Common myeloid progenitor, CD34-positive (primary cell): ENCODE data around the gene B4GALT6.

Source experiments
- CTCF ChIA-PET: fragments of 350-600 bp; sonication (Branson Sonifier 250); formaldehyde crosslinking; loops from one replicate; lab custom pipeline; 2021; ENCODE audit warnings: antibody characterized with exemption; lab: Charles Lee
- POLR2A ChIA-PET: fragments of 350-600 bp; sonication (Branson Sonifier 250); formaldehyde crosslinking; loops from one replicate; lab custom pipeline; 2021; ENCODE audit warnings: antibody characterized with exemption; lab: Charles Lee
- DNase-seq, 3 donors: peaks; one replicate each; pipeline versions ENCODE4 v3.0.0 to v3.0.0-alpha.2; 2013
- H3K27ac ChIP-seq, 2 experiments: 1 replicate in 1 of 2; 2 replicates in 1 of 2; pipeline ENCODE4 v1.7.0; 2013; ENCODE audit warnings: inconsistent platforms in 2 of 2, low read length in 2 of 2, mild to moderate bottlenecking in 2 of 2, low read depth in 1 of 2, moderate library complexity in 1 of 2; ENCODE audit not compliant: severe bottlenecking in 2 of 2, insufficient read depth in 1 of 2, poor library complexity in 1 of 2
- H3K27me3 ChIP-seq, 5 experiments: replicated peaks in 2 of 5; 1 replicate in 3 of 5; 2 replicates in 2 of 5; pipeline versions ENCODE4 v1.6.1 to v1.7.0; 2013; ENCODE audit warnings: low read length in 4 of 5, mild to moderate bottlenecking in 2 of 5, moderate library complexity in 2 of 5, inconsistent platforms in 1 of 5; ENCODE audit not compliant: insufficient read depth in 5 of 5, control insufficient read depth in 4 of 5
- H3K36me3 ChIP-seq, 4 experiments: 1 replicate in 2 of 4; 2 replicates in 2 of 4; pipeline versions ENCODE4 v1.6.1 to v1.7.0; 2013; ENCODE audit warnings: low read length in 3 of 4, control low read depth in 1 of 4, mild to moderate bottlenecking in 1 of 4; ENCODE audit not compliant: control insufficient read depth in 4 of 4, insufficient read depth in 4 of 4
- H3K4me1 ChIP-seq, 4 experiments: 1 replicate in 3 of 4; 2 replicates in 1 of 4; pipeline versions ENCODE4 v1.6.1 to v1.7.1; 2013; ENCODE audit warnings: low read length in 3 of 4, mild to moderate bottlenecking in 3 of 4, control low read depth in 1 of 4, inconsistent platforms in 1 of 4, moderate library complexity in 1 of 4; ENCODE audit not compliant: control insufficient read depth in 4 of 4, insufficient read depth in 4 of 4; ENCODE audit errors: control extremely low read depth in 1 of 4
- H3K4me3 ChIP-seq, 7 experiments: 1 replicate in 4 of 7; 2 replicates in 3 of 7; pipeline versions ENCODE4 v1.5.1 to v1.7.0; 2013; ENCODE audit warnings: mild to moderate bottlenecking in 7 of 7, low read length in 6 of 7, moderate library complexity in 6 of 7, inconsistent platforms in 2 of 7, low read depth in 2 of 7, control low read depth in 1 of 7; ENCODE audit not compliant: insufficient read depth in 4 of 7, control insufficient read depth in 1 of 7; ENCODE audit errors: extremely low read depth in 1 of 7
- H3K9me3 ChIP-seq, 5 experiments: 1 replicate in 4 of 5; 2 replicates in 1 of 5; pipeline versions ENCODE4 v1.6.1 to v1.7.1; 2013; ENCODE audit warnings: low read length in 4 of 5, mild to moderate bottlenecking in 2 of 5, inconsistent platforms in 1 of 5, low read depth in 1 of 5, moderate library complexity in 1 of 5; ENCODE audit not compliant: control insufficient read depth in 4 of 5, insufficient read depth in 2 of 5; ENCODE audit errors: control extremely low read depth in 1 of 5
- WGBS: methylation state at CpG from one replicate; pipeline ENCODE4 v1.1.5; 2013; ENCODE audit not compliant: insufficient coverage; 5-methylcytosine and 5-hydroxymethylcytosine counted together

The B4GALT6 gene

GRCh38 chr18:31694297-31694696, 9.9 kb upstream of the B4GALT6 start:
- Histone ChIP-seq H3K4me1 (peaks cover 0 to 5% (median 2%) of the 10 kb centered on the region in 4 experiments), H3K4me3 (no peak overlapping the region), H3K9me3 (peaks cover 0 to 5% (median 0%) of the 10 kb centered on the region in 5 experiments), H3K36me3 (no peaks in the 10 kb centered on the region), H3K27me3 (no peaks in the 10 kb centered on the region), H3K27ac (no peak overlapping the region)
- 93% methylated on average over 2 of the region's 2 CpGs for WGBS
- ChIA-PET CTCF (interaction anchor here (1.0 to 1.6 kb wide), 3 partner anchors 12 to 30 kb away, joined by 3 read pairs; no protein-coding TSS in a partner anchor), POLR2A (no interaction called here)
- DNase-seq: no peak

- Histone ChIP-seq H3K27ac (peak overlapping the region; percentile 58 to 72), H3K4me3 (peak overlapping the region in 1 of 7 experiments; percentile 48), H3K27me3 (no peaks in the 10 kb centered on the region), H3K4me1 (peaks cover 24 to 45% (median 37%) of the 10 kb centered on the region in 4 experiments), H3K9me3 (no peaks in the 10 kb centered on the region), H3K36me3 (no peaks in the 10 kb centered on the region)
- WGBS: no CpG with 5 or more reads among the region's 2 CpGs
- ChIA-PET POLR2A (interaction anchor here (0.7 kb wide), 1 partner anchor 139 kb away, joined by 3 read pairs; no protein-coding TSS in a partner anchor), CTCF (interaction anchor here (1.0 to 3.3 kb wide), 6 partner anchors 11 to 132 kb away, joined by 3 to 13 read pairs (median 6); no protein-coding TSS in a partner anchor)
- peak; percentile 59 to 77 (median 61) for DNase-seq
Observed at GRCh38 chr18:31688606-31689005, 4.2 kb upstream of the B4GALT6 start.

- CTCF ChIA-PET: interaction anchor here (0.7 to 3.3 kb wide), 10 partner anchors 9 to 131 kb away, joined by 3 to 13 read pairs (median 6); no protein-coding TSS in a partner anchor
Observed at GRCh38 chr18:31686986-31687928, 2.9 kb upstream of the B4GALT6 start.

GRCh38 chr18:31686572-31686971, 2.2 kb upstream of the B4GALT6 start:
- no peak for DNase-seq
- Histone ChIP-seq H3K4me1 (peaks cover 28 to 62% (median 48%) of the 10 kb centered on the region in 4 experiments), H3K9me3 (no peaks in the 10 kb centered on the region), H3K27ac (peak overlapping the region in 1 of 2 experiments; percentile 89), H3K27me3 (no peaks in the 10 kb centered on the region), H3K4me3 (peak overlapping the region in 5 of 7 experiments; percentile 29 to 94 (median 87)), H3K36me3 (no peaks in the 10 kb centered on the region)
- ChIA-PET POLR2A (no interaction called here), CTCF (interaction anchor here (0.9 to 2.8 kb wide), 7 partner anchors 9 to 130 kb away, joined by 3 to 12 read pairs (median 6); no protein-coding TSS in a partner anchor)

More at GRCh38 chr18:31686986-31687928, 2.9 kb upstream of the B4GALT6 start:
- H3K27me3 ChIP-seq: no peaks in the 10 kb centered on the region
- POLR2A ChIA-PET: no interaction called here
- peak overlapping the region in 5 of 7 experiments; percentile 24 to 94 (median 45) for H3K4me3 ChIP-seq
- 80% methylated on average over 1 of the region's 6 CpGs for WGBS
- peaks cover 28 to 56% (median 42%) of the 10 kb centered on the region in 4 experiments for H3K4me1 ChIP-seq
- no peaks in the 10 kb centered on the region for H3K36me3 ChIP-seq
- peak overlapping the region in 1 of 2 experiments; percentile 55 for H3K27ac ChIP-seq
- peak in 2 of 3 donors; percentile 50 to 66 for DNase-seq
- no peaks in the 10 kb centered on the region for H3K9me3 ChIP-seq

- ChIA-PET POLR2A (interaction anchor here (0.9 kb wide), 2 partner anchors 27 to 34 kb away, joined by 3 read pairs; no protein-coding TSS in a partner anchor), CTCF (interaction anchor here (0.7 to 2.3 kb wide), 8 partner anchors 13 to 58 kb away, joined by 3 to 10 read pairs (median 7); no protein-coding TSS in a partner anchor)
- DNase-seq: peak; percentile 89 to 94 (median 91)
- WGBS: under 1% methylated on average over 87 of the region's 115 CpGs
- H3K4me1 ChIP-seq: peaks cover 28 to 74% (median 57%) of the 10 kb centered on the region in 4 experiments
- no peaks in the 10 kb centered on the region for H3K36me3 ChIP-seq
- H3K9me3 ChIP-seq: no peaks in the 10 kb centered on the region
- peak overlapping the region; percentile 83 to 89 for H3K27ac ChIP-seq
- no peaks in the 10 kb centered on the region for H3K27me3 ChIP-seq
- peak overlapping the region; percentile 70 to 94 (median 87) for H3K4me3 ChIP-seq
Observed at GRCh38 chr18:31685097-31686082, 1.0 kb upstream of the B4GALT6 start.

- ChIA-PET POLR2A (interaction anchor here (1.3 kb wide), 1 partner anchor 112 kb away, joined by 3 read pairs; no protein-coding TSS in a partner anchor), CTCF (interaction anchor here (2.3 kb wide), 1 partner anchor 48 kb away, joined by 10 read pairs; no protein-coding TSS in a partner anchor)
- H3K9me3 ChIP-seq: no peaks in the 10 kb centered on the region
- H3K27ac ChIP-seq: peak overlapping the region; percentile 82 to 85
- no peaks in the 10 kb centered on the region for H3K36me3 ChIP-seq
- no peaks in the 10 kb centered on the region for H3K27me3 ChIP-seq
- peak overlapping the region; percentile 70 to 94 (median 87) for H3K4me3 ChIP-seq
- peaks cover 31 to 81% (median 66%) of the 10 kb centered on the region in 4 experiments for H3K4me1 ChIP-seq
- no peak for DNase-seq
- 0% methylated on average over 9 of the region's 9 CpGs for WGBS
Observed at GRCh38 chr18:31683968-31684278, 458 bp downstream of the B4GALT6 start.
